Measurements from ENCODE around the gene PHIP.
A peak's percentile ranks its signal among the peaks of the same experiment; 100 is the strongest.
"Not testable (repeated sequence)": the region's sequence is repeated elsewhere in the genome, so short reads cannot be mapped to it uniquely, and the experiment has no call there.

PHIP gene

GRCh38 chr6:79078075-79078969 lies at the start of gene PHIP:
PHIP (minus strand) TSS chr6:79078254; CDS start chr6:79078068, 186 bp downstream.
- DNase-seq (ENCODE audit: low read depth in 2 of 2), result peak; percentile 77 to 81

DNA sequence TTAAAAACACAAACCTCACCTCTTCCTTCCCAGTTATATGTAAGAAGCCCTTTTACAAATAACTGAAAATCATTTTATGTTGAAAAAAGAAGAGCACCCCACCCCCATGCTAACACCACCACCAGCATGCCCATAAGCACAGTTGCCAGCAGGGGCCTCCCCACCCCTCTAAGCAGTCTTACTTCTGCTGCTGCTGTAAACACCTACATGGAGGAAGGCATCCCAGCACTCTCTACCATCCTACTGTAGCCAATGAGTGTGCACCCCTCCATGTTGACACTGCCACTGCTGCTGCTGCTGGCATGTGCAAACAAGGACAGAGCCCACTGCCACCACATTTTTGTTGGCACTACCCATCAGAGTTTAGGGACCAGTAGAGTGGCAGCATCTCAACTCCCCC lies 49.6 kb upstream of the PHIP start:
- no peak for DNase-seq (ENCODE audit: low read depth in 2 of 2)

DNA sequence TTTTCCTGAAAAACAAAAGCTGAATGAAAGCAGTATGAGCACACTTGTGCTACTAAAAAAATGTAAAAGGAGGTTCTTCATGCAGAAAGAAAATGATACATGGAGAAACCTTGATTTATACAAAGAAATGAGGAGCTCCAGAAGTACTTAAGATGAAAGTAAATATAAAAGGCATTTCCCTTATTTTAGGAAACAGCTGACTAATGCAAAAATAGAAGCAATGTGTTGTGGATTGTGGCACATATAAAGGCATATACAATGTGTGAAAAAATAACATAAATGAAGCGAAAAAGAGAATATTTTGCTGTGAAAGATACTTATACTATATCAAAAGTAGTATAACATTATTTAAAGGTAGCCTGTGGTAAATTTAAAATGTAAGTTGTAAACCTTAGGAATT lies 41.2 kb upstream of the PHIP start:
- DNase-seq (ENCODE audit: low read depth in 2 of 2), result no peak

DNA sequence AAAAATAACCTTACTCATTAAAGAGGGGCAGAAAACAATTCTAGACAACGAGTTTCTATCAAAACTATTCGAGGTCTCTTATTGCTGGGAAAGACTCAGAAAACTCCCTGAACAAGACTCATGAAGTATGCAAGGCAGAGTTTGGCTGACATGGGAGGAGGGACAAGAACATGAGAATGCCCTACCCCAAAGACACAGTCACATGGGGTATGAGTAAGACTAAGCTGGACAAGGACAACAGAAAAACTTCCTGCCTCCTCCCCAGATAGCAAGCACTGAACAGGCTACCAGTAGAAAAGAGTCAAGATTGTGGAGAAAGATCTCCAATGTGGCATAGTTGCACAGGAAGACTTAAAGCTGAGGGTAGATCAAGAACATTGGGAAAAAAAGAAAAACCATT lies 39.7 kb upstream of the PHIP start:
- DNase-seq (ENCODE audit: low read depth in 2 of 2), result no peak

DNA sequence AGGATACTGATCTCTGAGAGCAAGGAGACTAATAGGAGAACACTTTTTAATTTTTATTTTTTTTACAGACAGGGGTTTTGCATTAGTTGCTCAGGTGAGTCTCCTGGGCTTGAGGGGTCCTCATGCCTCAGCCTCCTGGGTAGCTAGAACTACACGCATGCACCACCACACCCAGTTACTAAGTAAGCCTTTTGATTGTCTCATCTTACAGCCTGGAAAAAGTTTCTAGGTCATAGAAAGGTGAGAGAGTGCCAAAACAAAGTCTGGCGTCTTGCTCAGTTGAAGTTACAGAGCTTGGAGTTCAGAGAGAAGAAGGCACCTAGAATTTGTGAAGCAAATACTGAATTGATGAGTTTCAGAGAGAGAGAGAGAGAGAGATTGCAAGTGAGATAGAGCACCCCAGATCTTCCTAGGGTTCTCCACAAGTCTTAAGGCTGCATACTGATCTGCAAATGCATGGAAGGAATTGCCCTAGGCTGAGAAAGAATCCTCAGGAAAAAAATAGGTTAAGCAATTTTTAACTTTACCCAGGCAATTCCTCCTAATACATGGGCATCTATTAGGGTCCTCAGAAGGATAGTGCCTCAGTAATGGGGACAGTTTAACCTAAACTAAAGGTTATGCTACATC lies 37.6 kb upstream of the PHIP start:
- no peak for DNase-seq (ENCODE audit: low read depth in 2 of 2)

DNA sequence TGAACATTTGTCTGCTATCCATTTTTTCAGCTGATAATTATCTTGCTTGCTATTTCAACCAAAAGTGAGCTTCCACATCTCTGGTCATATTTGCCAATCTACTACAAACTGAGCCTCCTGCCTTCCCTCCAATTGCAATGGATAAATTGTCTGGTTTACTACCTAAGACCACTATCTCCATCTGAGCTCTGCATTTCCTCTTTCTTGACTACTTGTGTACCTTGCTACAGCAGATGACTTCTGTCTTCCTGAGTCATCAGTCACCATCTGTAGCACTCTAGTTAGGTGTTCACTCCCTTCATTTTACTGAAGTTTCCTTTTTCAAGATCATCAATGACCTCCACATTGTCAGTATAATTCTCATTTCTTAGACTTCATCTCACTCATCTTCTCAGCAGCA lies 33.5 kb upstream of the PHIP start:
- DNase-seq (ENCODE audit: low read depth in 2 of 2), result no peak

GRCh38 chr6:79101164-79101563 lies 23.1 kb upstream of the PHIP start:
- no peak for DNase-seq (ENCODE audit: low read depth in 2 of 2)

DNA sequence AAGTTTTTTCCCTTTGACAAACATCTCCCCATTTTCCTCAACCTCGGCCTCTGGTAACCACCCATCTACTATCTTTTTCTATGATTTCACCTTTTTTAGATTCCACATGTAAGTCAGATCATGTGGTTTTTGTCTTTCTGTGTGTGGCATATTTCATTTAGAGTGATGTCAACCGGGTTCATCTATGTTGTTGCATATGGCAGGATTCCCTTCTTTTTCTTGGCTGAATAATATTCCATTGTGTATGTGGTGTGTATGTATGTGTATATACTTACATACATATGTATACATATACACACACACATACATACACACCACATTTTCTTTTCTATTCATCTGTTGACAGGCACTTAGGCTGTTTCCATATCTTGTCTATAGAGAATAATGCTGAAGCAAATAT lies 22.2 kb upstream of the PHIP start:
- DNase-seq (ENCODE audit: low read depth in 2 of 2), result no peak

DNA sequence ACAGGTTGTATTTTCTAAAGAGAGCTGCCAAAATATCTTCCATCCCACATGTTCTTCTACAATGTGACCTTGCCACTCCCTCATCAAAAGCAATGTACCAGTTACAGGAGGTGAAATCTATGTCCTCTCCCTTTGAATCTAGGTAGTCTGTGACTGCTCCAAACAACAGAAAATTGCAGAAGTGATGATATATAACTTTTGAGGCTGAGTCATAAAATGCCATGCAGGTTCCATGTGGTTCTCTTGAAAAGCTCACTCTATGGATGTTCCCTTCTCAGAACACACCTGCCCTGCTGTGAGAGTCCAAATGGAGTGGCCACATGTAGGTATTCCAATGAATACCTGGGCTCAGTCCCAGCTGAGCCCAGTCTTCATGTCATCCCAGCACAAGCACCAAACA lies 16.9 kb upstream of the PHIP start:
- no peak for DNase-seq (ENCODE audit: low read depth in 2 of 2)

- not testable (repeated sequence) for DNase-seq (ENCODE audit: low read depth in 2 of 2)
Observed at GRCh38 chr6:79091801-79092200, 13.7 kb upstream of the PHIP start.

GRCh38 chr6:79089552-79090404 lies 11.7 kb upstream of the PHIP start:
- no peak for DNase-seq (ENCODE audit: low read depth in 2 of 2)

GRCh38 chr6:79084693-79085092 lies 6.6 kb upstream of the PHIP start:
- no peak for DNase-seq (ENCODE audit: low read depth in 2 of 2)

DNA sequence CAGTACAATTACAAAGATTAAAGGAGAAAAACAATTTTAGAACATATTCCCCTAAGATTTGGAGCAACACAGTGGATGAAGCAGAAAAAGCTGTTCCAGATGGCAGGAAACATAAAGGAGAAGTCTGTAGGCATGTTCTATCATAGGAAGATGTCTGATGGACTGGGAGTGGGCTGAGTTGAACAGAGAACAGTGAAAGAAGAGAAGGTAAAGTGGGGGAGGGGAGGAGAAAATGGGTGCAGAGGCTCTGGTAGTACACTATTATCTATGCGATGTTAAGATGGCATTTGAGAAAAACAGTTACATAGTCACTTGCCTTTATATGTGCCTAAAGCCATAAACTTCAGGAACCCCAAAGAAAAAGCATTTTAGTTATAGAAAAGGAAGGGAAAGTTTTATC lies 4.2 kb upstream of the PHIP start:
- no peak for DNase-seq (ENCODE audit: low read depth in 2 of 2)

- no peak for DNase-seq (ENCODE audit: low read depth in 2 of 2)
Observed at GRCh38 chr6:79081663-79082062, 3.6 kb upstream of the PHIP start.

DNA sequence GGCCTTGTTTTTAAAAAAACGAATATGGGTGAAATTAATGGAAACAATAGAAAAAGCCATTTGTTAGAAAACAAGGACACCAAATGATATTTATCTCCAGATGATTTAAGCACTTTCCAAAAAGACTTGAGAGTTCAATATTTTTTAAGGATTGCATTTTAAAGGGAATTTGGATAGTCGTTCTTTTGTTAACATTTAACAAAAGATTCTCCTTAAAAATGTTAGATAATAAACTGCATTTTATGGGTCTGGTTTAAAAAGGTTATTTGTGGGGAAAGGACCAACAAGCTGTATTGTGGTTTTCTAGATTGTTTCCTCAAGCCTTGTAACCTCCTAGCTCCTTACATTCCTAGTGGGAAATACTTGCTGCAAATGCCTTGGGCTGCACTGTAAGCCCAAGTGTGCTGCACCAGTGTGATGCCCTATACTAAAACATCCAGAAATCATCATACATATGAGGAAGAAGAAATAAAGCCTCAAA lies 1.5 kb upstream of the PHIP start:
- DNase-seq (ENCODE audit: low read depth in 2 of 2), result no peak

DNA sequence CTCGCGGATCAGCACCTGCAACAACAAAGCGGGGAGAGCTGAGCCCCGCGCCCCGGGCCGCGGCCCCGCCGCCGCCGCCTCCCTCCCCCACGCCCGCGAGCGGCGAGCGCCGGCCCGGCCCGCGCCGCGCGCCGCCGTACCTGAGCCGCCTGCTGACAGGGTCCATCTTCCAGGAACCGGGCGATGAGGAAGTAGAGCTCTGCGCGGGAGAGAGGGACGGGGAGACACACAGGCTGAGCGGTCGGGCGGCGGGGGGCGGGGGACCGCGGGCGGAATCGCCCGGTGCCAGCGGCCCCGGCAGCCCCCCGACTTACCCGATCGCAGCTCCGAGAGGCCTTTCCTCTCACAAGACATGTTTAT lies 359 bp downstream of the PHIP start:
- peak in 1 of 2 donors; percentile 0 for DNase-seq (ENCODE audit: low read depth in 2 of 2)

DNA sequence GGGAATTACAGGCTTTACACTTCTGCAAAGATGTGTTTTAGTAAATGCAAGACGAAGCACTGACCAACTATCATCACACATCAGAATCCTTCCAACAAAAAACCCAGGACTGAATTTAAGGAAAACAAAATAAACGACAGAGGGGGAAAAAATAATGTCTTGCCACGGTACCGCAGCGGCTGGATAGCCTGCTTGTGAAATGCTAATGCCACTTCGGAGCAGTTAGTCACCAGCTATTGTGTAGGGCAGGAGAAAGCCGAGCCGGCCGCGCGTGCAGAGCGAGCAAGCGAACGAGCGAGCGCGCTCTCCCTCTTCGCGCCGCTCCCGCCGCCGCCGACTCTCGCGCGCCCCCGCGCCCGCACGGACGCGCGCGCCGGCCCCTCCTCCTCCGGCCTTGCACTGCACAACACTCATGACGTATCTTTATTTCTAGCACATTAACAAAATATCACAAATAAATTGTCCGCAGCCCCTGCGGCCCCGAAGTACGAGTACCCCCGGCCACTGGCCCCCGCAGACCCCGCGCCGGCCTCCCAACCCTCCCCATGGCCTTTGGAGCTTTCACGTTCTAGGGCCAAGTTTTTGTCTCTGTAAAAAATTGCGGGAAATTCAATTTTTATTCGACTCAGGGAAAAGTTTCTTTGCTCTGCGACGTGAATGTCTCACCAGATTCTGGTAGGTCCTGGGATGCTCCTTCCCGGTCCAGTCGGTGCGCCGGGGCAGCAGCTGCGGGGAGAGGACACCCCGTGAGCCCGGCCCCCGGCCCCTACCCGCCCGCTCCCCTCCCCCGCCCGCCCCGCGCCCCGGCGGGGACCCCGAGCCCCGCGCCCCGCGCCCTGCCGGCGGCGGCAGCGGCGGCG lies 1.0 kb downstream of the PHIP start:
- peak; percentile 63 to 70 for DNase-seq (ENCODE audit: low read depth in 2 of 2)

DNA sequence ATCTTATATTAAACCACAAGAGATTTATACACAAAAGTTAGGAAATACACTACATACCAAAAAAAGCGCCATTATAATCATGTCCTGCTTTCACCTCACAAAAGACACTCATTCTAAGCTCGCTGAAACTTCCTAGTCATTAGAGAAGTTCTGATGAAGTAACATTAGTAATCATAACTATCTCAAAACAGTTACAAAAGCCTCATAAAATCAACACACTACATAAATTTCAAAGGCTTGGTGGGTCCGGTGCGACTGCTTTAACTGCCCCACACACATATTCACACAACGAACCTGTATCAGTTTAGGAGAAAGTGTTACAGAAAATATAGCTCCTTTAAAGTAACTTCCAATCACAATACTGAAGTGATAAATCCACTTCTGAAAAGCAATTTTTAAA lies 1.9 kb downstream of the PHIP start:
- no peak for DNase-seq (ENCODE audit: low read depth in 2 of 2)

GRCh38 chr6:79073888-79074287 lies 4.2 kb downstream of the PHIP start:
- no peak for DNase-seq (ENCODE audit: low read depth in 2 of 2)

DNA sequence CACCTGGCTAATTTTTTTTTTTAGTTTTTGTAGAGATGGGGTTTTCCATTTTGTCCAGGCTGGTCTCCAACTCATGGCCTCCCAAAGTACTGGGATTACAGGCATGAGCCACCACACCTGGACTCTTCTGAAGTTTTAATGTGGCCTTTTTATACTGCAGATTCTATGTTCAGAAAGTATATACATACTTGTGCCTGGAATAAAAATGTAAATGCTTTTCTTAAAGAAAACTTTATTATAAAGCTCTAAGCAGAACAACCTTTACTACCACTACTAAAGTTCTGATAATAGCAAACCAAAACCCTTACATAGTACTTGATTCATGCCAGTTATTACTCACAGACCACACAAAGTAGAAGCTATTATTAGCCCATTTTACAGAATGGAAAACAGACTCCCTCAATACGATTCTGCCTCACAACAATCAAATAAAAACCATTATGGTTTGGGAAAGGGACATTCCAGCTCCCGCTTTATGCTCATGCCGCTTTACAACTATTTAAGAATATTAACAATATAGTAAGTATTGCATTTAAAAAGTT lies 5.3 kb downstream of the PHIP start:
- DNase-seq (ENCODE audit: low read depth in 2 of 2), result no peak

DNA sequence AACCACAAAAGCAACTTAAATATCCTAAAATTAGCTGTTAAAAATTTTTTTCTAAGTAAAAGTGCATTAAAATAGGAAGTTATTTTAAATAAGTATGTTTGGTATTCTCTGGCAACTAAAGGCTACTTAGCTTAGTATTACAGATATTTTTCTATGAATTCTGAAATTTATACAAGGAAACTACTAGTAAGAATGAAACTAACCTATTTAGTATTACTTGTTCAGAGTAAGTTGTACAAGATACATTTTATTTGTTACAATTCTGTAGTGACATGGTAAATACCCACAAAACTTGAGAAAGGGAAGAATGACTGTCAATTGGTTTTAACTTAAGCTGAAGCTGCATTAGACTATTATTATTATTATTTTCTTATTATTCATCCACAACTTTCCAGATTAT lies 6.5 kb downstream of the PHIP start:
- DNase-seq (ENCODE audit: low read depth in 2 of 2), result no peak

Measured in stimulated activated CD4-positive, alpha-beta T cell treated with anti-CD3 and anti-CD28 coated beads, Interleukin-1b, Interleukin-23, amount 100 ng/mL, for 1 hour (primary cell).